Ovary (tissue), 3 donors: Measurements from ENCODE around the gene TOGARAM2.

ENCODE experiments used
- CTCF ChIP-seq, 3 donors: fragments of 450-650 bp in 2 of 3; fragments of 200-600 bp in 1 of 3; IDR thresholded peaks; one replicate each; pipeline versions ENCODE4 v1.5.1 to v1.8.0; 2016 to 2022; ENCODE audit warnings: antibody characterized with exemption in 3 of 3, mild to moderate bottlenecking in 1 of 3
- POLR2A ChIP-seq: fragments of 450-650 bp; IDR thresholded peaks from one replicate; pipeline ENCODE4 v1.6.1; 2017; ENCODE audit warnings: antibody characterized with exemption, mild to moderate bottlenecking, moderate library complexity
- donor health status: DM: no; HTN: no; CAD: no.

- no peak for TF ChIP-seq POLR2A
- no peak for TF ChIP-seq CTCF (IDR thresholded peaks at IDR 0.05)
These were observed 75.4 kb downstream of the TOGARAM2 start for GRCh38 chr2:29056452-29056851.
